GOT3 (cell line): ENCODE measurements around the gene ATAD3B.
"Not testable (repeated sequence)": the region's sequence is repeated elsewhere in the genome, so short reads cannot be mapped to it uniquely, and the experiment has no call there.

Experiments
- DNase-seq: peaks from one replicate; lab custom pipeline; 2025; ENCODE audit warnings: mixed read lengths; lab: John Stamatoyannopoulos, UW

The ATAD3B gene, protein sequence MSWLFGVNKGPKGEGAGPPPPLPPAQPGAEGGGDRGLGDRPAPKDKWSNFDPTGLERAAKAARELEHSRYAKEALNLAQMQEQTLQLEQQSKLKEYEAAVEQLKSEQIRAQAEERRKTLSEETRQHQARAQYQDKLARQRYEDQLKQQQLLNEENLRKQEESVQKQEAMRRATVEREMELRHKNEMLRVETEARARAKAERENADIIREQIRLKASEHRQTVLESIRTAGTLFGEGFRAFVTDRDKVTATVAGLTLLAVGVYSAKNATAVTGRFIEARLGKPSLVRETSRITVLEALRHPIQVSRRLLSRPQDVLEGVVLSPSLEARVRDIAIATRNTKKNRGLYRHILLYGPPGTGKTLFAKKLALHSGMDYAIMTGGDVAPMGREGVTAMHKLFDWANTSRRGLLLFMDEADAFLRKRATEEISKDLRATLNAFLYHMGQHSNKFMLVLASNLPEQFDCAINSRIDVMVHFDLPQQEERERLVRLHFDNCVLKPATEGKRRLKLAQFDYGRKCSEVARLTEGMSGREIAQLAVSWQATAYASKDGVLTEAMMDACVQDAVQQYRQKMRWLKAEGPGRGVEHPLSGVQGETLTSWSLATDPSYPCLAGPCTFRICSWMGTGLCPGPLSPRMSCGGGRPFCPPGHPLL

GRCh38 chr1:1471389-1472052 is at the start of gene ATAD3B:
Gene ATAD3B, plus strand, starts transcription at chr1:1471765. Its CDS starts 120 bp downstream, at chr1:1471885.
- DNase-seq: peak; percentile 69

DNA sequence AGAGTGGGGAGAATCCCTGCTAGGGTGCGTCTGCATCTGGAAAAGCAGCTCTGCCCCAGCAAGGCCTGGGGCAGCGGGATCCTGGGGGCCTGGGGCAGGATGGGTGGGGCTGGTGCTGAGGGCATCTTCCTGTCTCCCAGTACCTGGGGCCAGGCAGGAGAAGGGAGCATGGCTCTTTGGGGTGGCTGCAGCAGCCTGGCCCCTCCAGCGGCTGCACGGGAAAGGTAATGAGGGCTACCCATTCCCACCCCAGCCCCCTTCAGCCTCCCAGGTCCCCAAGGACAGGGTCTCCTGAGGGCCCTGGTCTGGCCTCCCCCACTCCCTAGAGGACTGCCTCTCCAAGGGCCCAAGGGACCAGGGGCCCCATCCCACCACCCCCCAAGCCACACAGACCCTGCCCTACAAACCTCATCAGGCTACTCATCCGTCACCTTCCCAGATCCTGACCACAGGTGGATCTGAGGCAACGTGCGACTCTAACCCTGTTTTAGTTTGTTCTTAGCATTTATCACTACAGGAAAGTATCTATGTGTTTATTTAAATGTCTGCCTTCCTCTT is 49.6 kb upstream of the ATAD3B start:
- DNase-seq: no peak

GRCh38 chr1:1422465-1423244 is 48.9 kb upstream of the ATAD3B start:
- no peak for DNase-seq

DNA sequence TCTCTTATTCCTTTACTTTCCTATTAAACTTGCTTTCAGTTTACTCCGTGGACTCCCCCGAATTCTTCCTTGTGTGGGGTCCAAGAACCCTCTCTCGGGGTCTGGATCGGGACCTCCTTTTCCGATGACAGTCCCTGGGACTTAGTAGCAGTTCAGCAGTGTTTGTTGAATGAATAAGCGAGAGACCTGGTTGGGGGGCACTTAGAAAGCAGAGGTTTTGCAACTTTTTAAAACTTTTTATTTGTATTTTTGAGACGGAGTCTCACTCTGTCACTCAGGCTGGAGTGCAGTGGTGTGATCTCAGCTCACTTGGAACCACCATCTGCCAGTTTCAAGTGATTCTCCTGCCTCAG is 48.3 kb upstream of the ATAD3B start:
- DNase-seq: no peak

DNA sequence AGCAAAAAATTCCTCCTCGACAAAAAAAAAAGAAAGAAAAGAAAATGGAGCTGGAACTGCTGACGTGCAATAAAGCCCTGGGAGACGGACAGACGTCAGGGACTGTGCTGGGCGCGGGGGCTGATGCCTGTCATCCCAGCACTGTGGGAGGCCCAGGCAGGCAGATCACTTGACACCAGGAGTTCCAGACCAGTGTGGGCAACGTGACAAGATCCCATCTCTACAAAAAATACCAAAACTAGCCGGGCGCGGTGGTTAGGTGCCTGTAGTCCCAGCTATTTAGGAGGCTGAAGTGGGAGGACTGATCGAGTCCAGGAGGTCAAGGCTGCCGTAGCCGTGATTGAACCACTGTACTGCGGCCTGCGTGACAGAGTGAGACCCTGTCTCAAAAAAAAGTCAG is 46.9 kb upstream of the ATAD3B start:
- no peak for DNase-seq

DNA sequence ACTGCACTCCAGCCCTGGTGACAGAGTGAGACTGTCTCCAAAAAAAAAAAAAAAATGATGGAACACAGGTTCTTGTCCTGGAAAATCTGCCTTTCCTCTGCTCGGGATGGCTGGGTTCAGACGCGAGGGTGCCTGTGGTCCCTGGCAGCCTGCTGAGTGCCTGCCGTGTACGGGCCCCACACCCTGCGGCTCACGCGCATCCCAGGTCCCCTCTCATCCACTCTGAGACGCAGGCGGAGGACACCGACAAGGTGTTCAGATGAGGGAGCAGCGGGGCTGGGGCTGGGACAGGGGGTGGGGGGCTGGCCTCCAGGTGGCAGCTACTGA is 46.2 kb upstream of the ATAD3B start:
- no peak for DNase-seq

DNA sequence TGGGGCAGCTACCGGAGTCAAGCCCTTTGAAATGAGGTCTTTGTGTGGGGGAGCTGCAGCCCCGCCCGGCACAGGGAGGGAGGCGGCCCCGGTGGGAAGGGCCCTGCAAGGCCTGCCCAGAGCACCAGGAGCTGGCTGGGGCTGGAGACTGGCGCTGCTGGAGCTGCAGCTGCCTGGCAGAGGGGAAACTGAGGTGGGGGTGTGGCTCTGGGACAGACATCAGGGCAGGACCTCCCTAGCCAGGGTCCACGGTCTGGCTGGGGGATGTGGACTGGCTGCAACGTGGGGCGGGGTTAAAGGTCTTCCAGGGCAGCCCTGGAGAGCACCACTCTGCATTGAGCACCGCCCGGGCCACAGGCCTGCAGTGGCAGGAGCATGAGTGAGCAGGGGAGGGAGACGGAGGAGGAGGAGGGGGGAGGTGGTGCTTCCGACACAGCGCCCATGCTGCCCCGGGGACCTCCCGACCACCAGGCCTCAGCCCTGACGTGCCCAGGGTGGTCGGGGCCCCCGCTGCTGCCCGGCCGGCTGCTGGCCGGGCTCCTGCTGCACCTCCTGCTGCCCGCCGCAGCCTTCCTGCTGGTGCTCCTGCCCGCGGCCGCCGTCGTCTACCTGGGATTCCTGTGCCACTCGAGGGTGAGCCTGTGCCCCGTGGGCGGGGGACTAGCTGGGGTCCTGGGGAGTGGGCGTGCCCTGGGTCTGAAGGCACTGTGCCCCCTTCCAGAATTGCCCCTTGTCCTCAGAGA is 45.6 kb upstream of the ATAD3B start:
- no peak for DNase-seq

GRCh38 chr1:1426496-1427105 is 45.0 kb upstream of the ATAD3B start:
- DNase-seq: no peak

DNA sequence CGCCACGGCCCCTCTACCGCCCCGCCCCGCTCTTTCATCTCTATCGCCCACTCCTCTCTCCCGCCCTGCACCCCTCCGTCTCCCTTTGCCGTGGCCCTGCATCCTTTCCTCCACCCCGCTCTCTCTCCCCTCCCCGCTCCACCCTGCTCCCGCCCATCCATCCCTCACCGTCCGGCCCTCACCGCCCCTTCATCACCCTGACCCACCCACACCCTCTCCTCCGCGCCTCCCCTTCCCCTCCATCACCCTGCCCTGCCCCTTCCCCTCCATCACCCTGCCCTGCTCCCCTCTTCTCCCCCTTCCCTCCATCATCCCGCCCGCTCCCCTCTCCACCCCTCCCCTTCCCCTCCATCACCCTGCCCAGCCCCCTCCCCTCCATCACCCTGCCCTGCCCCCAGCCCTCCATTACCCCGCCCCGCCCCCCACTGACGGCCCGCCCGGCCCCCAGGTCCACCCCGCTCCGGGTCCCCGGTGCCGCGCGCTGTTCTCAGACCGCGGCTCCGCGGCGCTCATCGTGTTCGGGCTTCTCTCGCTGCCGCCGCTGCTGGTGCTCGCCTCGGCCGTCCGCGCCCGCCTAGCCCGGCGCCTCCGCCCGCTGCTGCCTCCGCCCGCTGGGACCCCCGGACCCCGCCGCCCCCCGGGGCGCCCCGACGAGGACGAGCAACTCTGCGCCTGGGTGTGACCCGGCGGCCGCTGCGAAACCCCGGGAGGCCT is 44.3 kb upstream of the ATAD3B start:
- DNase-seq: no peak

DNA sequence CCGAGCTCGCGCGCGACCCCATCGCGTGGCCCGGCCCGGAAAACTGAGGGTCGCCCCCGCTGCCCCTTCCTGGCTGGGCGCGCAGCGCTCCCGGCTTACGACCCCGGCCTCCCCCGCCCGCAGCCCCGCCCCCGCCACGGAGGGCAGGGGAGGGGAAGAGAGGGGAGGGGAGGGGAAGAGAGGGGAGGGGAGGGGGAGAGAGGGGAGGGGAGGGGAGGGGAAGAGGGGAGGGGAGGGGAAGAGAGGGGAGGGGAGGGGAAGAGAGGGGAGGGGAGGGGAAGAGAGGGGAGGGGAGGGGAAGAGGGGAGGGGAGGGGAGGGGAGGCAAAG is 43.8 kb upstream of the ATAD3B start:
- DNase-seq: no peak

DNA sequence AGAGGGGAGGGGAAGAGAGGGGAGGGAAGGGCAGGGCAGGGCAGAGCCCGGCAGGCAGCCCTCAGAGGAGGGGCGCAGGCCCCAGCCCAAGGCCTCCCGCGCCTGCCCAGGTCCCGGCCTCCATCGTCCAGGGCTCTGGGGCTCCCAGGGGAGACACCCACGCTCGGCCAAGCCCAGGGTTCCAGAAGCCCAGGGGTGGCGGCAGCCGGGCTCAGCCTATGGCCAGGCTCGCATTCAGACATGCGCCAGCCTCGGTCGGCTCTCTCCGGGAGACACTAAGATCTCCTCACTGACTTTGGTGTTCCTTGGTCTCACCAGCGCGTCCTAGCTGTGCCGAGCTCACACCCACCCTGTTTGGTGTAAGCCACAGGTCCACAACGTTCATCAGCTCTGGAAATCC is 43.4 kb upstream of the ATAD3B start:
- DNase-seq: no peak

- DNase-seq: not testable (repeated sequence)
These were observed 42.6 kb upstream of the ATAD3B start for GRCh38 chr1:1428967-1429366.

DNA sequence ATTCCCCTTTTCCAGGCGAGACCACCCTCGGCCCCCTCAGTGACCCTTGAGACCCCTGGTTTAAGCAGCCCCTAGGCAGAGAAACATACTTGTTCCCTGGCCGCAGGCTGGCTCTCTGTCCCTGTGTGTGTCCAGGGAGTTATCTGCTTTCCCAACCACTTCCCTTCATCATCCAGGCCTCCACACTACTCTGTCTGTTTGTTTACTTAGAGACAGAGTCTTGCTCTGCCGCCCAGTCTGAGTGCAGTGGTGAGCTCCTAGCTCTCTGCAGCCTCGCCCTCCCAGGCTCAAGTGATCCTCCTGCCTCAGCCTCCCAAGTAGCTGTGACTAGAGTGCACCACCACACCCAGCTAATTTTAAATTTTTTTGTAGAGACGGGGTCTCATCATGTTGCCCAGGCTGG is 41.9 kb upstream of the ATAD3B start:
- no peak for DNase-seq

DNA sequence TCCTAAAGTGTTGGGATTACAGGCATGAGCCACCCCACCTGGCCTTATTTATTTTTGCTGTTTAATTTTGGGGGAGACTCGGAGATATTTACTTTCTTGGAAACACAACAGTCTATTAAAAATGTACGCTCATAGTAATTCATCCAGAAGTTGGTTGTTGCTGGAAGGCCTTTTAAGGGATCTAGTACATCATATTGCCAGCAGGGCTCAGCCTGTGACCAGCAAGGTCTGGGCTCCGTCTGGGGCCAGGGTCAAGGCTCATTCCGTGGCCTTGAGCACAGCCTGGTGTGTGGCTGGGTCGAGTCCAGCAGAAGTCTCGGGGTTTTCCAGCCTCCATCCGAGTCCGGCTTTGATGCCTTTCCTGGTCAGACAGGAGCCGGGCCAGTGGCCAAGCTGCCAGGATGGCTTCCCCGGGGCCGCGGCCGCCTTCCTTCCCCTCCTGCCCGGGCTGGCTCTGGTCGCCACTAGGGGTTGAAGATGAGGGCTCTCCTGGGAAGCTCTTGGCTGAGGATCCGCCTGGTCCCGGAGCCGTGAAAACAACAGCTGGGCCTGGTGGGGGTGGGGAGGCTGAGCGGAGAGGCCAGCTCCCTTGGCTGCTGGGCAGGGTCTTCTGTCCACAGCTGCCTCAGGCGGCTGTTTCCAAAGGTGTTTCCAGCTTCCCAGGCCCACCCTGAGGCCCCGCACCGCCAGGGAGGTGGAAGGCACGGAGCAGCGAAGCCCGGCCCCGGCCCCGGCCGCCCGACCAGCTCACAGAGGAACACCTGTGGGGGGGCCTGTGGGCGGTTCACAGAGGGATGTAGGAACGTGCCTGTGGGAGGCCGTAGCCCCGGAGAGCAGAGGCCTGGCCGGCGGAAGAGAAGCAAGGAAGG is 41.2 kb upstream of the ATAD3B start:
- DNase-seq: no peak

GRCh38 chr1:1430992-1431844 is 40.3 kb upstream of the ATAD3B start:
- DNase-seq: no peak

GRCh38 chr1:1431845-1432273 is 39.7 kb upstream of the ATAD3B start:
- no peak for DNase-seq

- DNase-seq: no peak
These were observed 39.2 kb upstream of the ATAD3B start for GRCh38 chr1:1432274-1432950.
